Activated naive CD8-positive, alpha-beta T cell (primary cell): Measurements from ENCODE around the gene OMD.

ENCODE experiments used
- H3K27ac Mint-ChIP-seq: one replicate; pipeline ENCODE4 v1.8.0; 2021; ENCODE audit warnings: mixed read lengths
- H3K27me3 Mint-ChIP-seq: one replicate; pipeline ENCODE4 v1.8.0; 2021; ENCODE audit warnings: mixed read lengths
- H3K36me3 Mint-ChIP-seq: one replicate; pipeline ENCODE4 v1.8.0; 2021; ENCODE audit warnings: mixed read lengths
- H3K4me1 Mint-ChIP-seq: one replicate; pipeline ENCODE4 v1.8.0; 2021; ENCODE audit warnings: low read depth, mixed read lengths
- H3K4me3 Mint-ChIP-seq: one replicate; pipeline ENCODE4 v1.8.0; 2021; ENCODE audit warnings: mild to moderate bottlenecking, mixed read lengths
- H3K9me3 Mint-ChIP-seq: one replicate; pipeline ENCODE4 v1.8.0; 2021; ENCODE audit warnings: low read depth, mixed read lengths

Gene OMD

GRCh38 chr9:92424340-92424739 is at the start of gene OMD:
Gene OMD (minus strand): TSS chr9:92424471. CDS start chr9:92417558, 6,913 bp downstream.
- no peak within 1 kb of the TSS for H3K27ac Mint-ChIP-seq
- H3K4me1 Mint-ChIP-seq, result no peaks in the 10 kb centered on the region
- no peaks in the 10 kb centered on the region for H3K9me3 Mint-ChIP-seq

GRCh38 chr9:92468206-92468605 is 43.9 kb upstream of the OMD start:
- no peaks in the 10 kb centered on the region for H3K9me3 Mint-ChIP-seq
- H3K4me3 Mint-ChIP-seq, result no peak overlapping the region
- no peaks in the 10 kb centered on the region for H3K36me3 Mint-ChIP-seq
- no peaks in the 10 kb centered on the region for H3K4me1 Mint-ChIP-seq
- no peaks in the 10 kb centered on the region for H3K27me3 Mint-ChIP-seq
- H3K27ac Mint-ChIP-seq, result no peak overlapping the region

More at GRCh38 chr9:92424340-92424739, at the start of gene OMD:
- Mint-ChIP-seq H3K36me3 (peaks cover 9% of the 10 kb centered on the region), H3K4me3 (no peak within 1 kb of the TSS), H3K27me3 (no peaks in the 10 kb centered on the region)

- H3K4me1 Mint-ChIP-seq, result no peaks in the 10 kb centered on the region
- no peak overlapping the region for H3K27ac Mint-ChIP-seq
- no peaks in the 10 kb centered on the region for H3K27me3 Mint-ChIP-seq
- no peaks in the 10 kb centered on the region for H3K36me3 Mint-ChIP-seq
- H3K9me3 Mint-ChIP-seq, result no peaks in the 10 kb centered on the region
- no peak overlapping the region for H3K4me3 Mint-ChIP-seq
These were observed 43.2 kb upstream of the OMD start for GRCh38 chr9:92467511-92467910.

- no peaks in the 10 kb centered on the region for H3K9me3 Mint-ChIP-seq
- no peaks in the 10 kb centered on the region for H3K4me1 Mint-ChIP-seq
- no peaks in the 10 kb centered on the region for H3K27me3 Mint-ChIP-seq
- no peak overlapping the region for H3K27ac Mint-ChIP-seq
- H3K36me3 Mint-ChIP-seq, result peaks cover 3% of the 10 kb centered on the region
- H3K4me3 Mint-ChIP-seq, result no peak overlapping the region
These were observed 42.8 kb upstream of the OMD start for GRCh38 chr9:92467041-92467440.

- no peaks in the 10 kb centered on the region for H3K9me3 Mint-ChIP-seq
- H3K27me3 Mint-ChIP-seq, result no peaks in the 10 kb centered on the region
- H3K27ac Mint-ChIP-seq, result no peak overlapping the region
- no peaks in the 10 kb centered on the region for H3K4me1 Mint-ChIP-seq
- peaks cover 3% of the 10 kb centered on the region for H3K36me3 Mint-ChIP-seq
- H3K4me3 Mint-ChIP-seq, result no peak overlapping the region
These were observed 39.7 kb upstream of the OMD start for GRCh38 chr9:92463984-92464383.

- Mint-ChIP-seq H3K4me3 (no peak overlapping the region), H3K27ac (no peak overlapping the region), H3K9me3 (no peaks in the 10 kb centered on the region), H3K36me3 (peaks cover 3% of the 10 kb centered on the region), H3K4me1 (no peaks in the 10 kb centered on the region), H3K27me3 (no peaks in the 10 kb centered on the region)
These were observed 39.1 kb upstream of the OMD start for GRCh38 chr9:92463387-92463786.

- H3K4me3 Mint-ChIP-seq, result no peak overlapping the region
- H3K9me3 Mint-ChIP-seq, result no peaks in the 10 kb centered on the region
- H3K36me3 Mint-ChIP-seq, result peaks cover 5% of the 10 kb centered on the region
- no peak overlapping the region for H3K27ac Mint-ChIP-seq
- H3K27me3 Mint-ChIP-seq, result no peaks in the 10 kb centered on the region
- H3K4me1 Mint-ChIP-seq, result no peaks in the 10 kb centered on the region
These were observed 33.3 kb upstream of the OMD start for GRCh38 chr9:92457576-92457975.

- Mint-ChIP-seq H3K36me3 (peaks cover 3% of the 10 kb centered on the region), H3K4me1 (no peaks in the 10 kb centered on the region), H3K27me3 (no peaks in the 10 kb centered on the region), H3K4me3 (no peak overlapping the region), H3K9me3 (no peaks in the 10 kb centered on the region), H3K27ac (no peak overlapping the region)
These were observed 30.9 kb upstream of the OMD start for GRCh38 chr9:92455217-92455616.

GRCh38 chr9:92446536-92446935 is 22.3 kb upstream of the OMD start:
- Mint-ChIP-seq H3K9me3 (no peaks in the 10 kb centered on the region), H3K4me3 (no peak overlapping the region), H3K27ac (no peak overlapping the region), H3K36me3 (no peaks in the 10 kb centered on the region), H3K27me3 (no peaks in the 10 kb centered on the region), H3K4me1 (no peaks in the 10 kb centered on the region)

- H3K27ac Mint-ChIP-seq, result no peak overlapping the region
- H3K9me3 Mint-ChIP-seq, result no peaks in the 10 kb centered on the region
- peaks cover 3% of the 10 kb centered on the region for H3K4me1 Mint-ChIP-seq
- no peaks in the 10 kb centered on the region for H3K27me3 Mint-ChIP-seq
- no peak overlapping the region for H3K4me3 Mint-ChIP-seq
- no peaks in the 10 kb centered on the region for H3K36me3 Mint-ChIP-seq
These were observed 20.6 kb upstream of the OMD start for GRCh38 chr9:92444841-92445240.

- no peaks in the 10 kb centered on the region for H3K9me3 Mint-ChIP-seq
- peaks cover 3% of the 10 kb centered on the region for H3K4me1 Mint-ChIP-seq
- H3K4me3 Mint-ChIP-seq, result no peak overlapping the region
- no peak overlapping the region for H3K27ac Mint-ChIP-seq
- no peaks in the 10 kb centered on the region for H3K27me3 Mint-ChIP-seq
- no peaks in the 10 kb centered on the region for H3K36me3 Mint-ChIP-seq
These were observed 16.4 kb upstream of the OMD start for GRCh38 chr9:92440751-92441046.

GRCh38 chr9:92439921-92440750 is 15.9 kb upstream of the OMD start:
- no peak overlapping the region for H3K4me3 Mint-ChIP-seq
- H3K36me3 Mint-ChIP-seq, result no peaks in the 10 kb centered on the region
- H3K27ac Mint-ChIP-seq, result no peak overlapping the region
- peaks cover 3% of the 10 kb centered on the region for H3K4me1 Mint-ChIP-seq
- H3K27me3 Mint-ChIP-seq, result no peaks in the 10 kb centered on the region
- no peaks in the 10 kb centered on the region for H3K9me3 Mint-ChIP-seq

GRCh38 chr9:92438900-92439526 is 14.7 kb upstream of the OMD start:
- Mint-ChIP-seq H3K4me1 (peaks cover 3% of the 10 kb centered on the region), H3K27me3 (no peaks in the 10 kb centered on the region)

GRCh38 chr9:92435263-92435662 is 11.0 kb upstream of the OMD start:
- H3K36me3 Mint-ChIP-seq, result no peaks in the 10 kb centered on the region
- H3K9me3 Mint-ChIP-seq, result no peaks in the 10 kb centered on the region
- H3K4me3 Mint-ChIP-seq, result no peak overlapping the region
- no peaks in the 10 kb centered on the region for H3K27me3 Mint-ChIP-seq
- H3K27ac Mint-ChIP-seq, result no peak overlapping the region
- peaks cover under 1% of the 10 kb centered on the region for H3K4me1 Mint-ChIP-seq

More at GRCh38 chr9:92438900-92439526, 14.7 kb upstream of the OMD start:
- Mint-ChIP-seq H3K4me3 (no peak overlapping the region), H3K36me3 (no peaks in the 10 kb centered on the region), H3K27ac (no peak overlapping the region), H3K9me3 (no peaks in the 10 kb centered on the region)

- Mint-ChIP-seq H3K27ac (no peak overlapping the region), H3K4me3 (no peak overlapping the region), H3K27me3 (no peaks in the 10 kb centered on the region)
These were observed 8.8 kb upstream of the OMD start for GRCh38 chr9:92432972-92433548.

More at GRCh38 chr9:92432972-92433548, 8.8 kb upstream of the OMD start:
- H3K9me3 Mint-ChIP-seq, result no peaks in the 10 kb centered on the region
- peaks cover 2% of the 10 kb centered on the region for H3K36me3 Mint-ChIP-seq
- no peaks in the 10 kb centered on the region for H3K4me1 Mint-ChIP-seq
